ENCODE measurements around the gene IL19. TPM values are rescaled to one million over a fixed set of nuclear protein-coding genes. Genes with fewer than 3 reads are reported as not detected.

IL19 gene
- total and polyA plus RNA-seq, 2 donors (not counting 3 experiments of a cell fraction or from before 2014, with no cell fraction given) = not detected

DNA sequence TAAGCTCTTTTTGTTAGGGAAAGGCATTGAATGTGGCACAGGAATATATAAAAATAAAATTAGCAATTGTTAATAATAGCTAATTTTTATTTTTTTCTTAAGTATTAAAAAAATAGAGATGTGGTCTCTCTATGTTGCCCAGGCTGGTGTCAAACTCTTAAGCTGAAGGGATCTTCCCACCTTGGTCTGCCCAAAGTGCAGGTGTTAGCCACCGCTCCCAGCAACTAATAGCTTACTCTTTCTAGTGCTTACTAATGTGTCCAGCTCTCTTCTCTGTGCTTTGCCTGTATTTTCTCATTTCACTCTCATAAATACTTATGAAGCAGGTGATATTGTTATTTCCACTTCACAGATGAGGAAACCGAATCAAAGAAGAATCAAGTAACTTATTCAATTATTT, 113.3 kb downstream of the IL19 start:
- no peaks in the 10 kb centered on the region for H3K9me1 ChIP-seq (replicated peaks; ENCODE audit: control insufficient read depth, extremely low read depth, insufficient read depth, low read length)
- no peaks in the 10 kb centered on the region for H3K4me1 ChIP-seq (ENCODE audit: control insufficient read depth, extremely low read depth, insufficient read depth, low read length)
- no peak overlapping the region for H2AFZ ChIP-seq (ENCODE audit: low read depth, low read length)
- ChIA-PET CTCF (interaction anchor here (1.2 to 2.2 kb wide), 3 partner anchors 12 to 135 kb away, joined by 3 to 9 read pairs (median 5); no protein-coding TSS in a partner anchor), POLR2A (interaction anchor here (1.2 kb wide), 1 partner anchor 11 kb away, joined by 3 read pairs; no protein-coding TSS in a partner anchor)
- dilution Hi-C loops (cut with MboI; ENCODE audit: extremely low pct_ligation_motif_present, low sequenced_read_pairs) (no loop called here), intact Hi-C loops (cut with micrococcal nuclease) (no loop called here)
- H3K27me3 ChIP-seq (ENCODE audit: control insufficient read depth in 2 of 2, insufficient read depth in 2 of 2, low read length in 2 of 2) = peaks cover 8% of the 10 kb centered on the region in 2 experiments
- H3K79me2 ChIP-seq (ENCODE audit: control insufficient read depth, insufficient read depth, low read length) = no peaks in the 10 kb centered on the region
- H3K4me2 ChIP-seq (ENCODE audit: insufficient read depth, low read length) = no peak overlapping the region
- no peak overlapping the region for H3K9ac ChIP-seq (replicated peaks; ENCODE audit: extremely low read depth, insufficient read depth, low read length)
- H3K27ac ChIP-seq (ENCODE audit: insufficient read depth, low read depth, low read length) = no peak overlapping the region
- no peaks in the 10 kb centered on the region for H3K9me3 ChIP-seq (replicated peaks; ENCODE audit: control insufficient read depth, insufficient read depth, low read length)
- no peaks in the 10 kb centered on the region for H3K36me3 ChIP-seq (ENCODE audit: control insufficient read depth in 2 of 2, extremely low read depth in 1 of 2, insufficient read depth in 2 of 2, low read length in 2 of 2)
- FAIRE-seq = no peak
- no TSS peak for BruUV-seq (replicated peaks)
- TF ChIP-seq POLR2AphosphoS5 (IDR thresholded peaks at IDR 0.05; ENCODE audit: insufficient read depth, low read depth, low read length) = no peak
- TF ChIP-seq, protein P1, sequence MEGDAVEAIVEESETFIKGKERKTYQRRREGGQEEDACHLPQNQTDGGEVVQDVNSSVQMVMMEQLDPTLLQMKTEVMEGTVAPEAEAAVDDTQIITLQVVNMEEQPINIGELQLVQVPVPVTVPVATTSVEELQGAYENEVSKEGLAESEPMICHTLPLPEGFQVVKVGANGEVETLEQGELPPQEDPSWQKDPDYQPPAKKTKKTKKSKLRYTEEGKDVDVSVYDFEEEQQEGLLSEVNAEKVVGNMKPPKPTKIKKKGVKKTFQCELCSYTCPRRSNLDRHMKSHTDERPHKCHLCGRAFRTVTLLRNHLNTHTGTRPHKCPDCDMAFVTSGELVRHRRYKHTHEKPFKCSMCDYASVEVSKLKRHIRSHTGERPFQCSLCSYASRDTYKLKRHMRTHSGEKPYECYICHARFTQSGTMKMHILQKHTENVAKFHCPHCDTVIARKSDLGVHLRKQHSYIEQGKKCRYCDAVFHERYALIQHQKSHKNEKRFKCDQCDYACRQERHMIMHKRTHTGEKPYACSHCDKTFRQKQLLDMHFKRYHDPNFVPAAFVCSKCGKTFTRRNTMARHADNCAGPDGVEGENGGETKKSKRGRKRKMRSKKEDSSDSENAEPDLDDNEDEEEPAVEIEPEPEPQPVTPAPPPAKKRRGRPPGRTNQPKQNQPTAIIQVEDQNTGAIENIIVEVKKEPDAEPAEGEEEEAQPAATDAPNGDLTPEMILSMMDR (IDR thresholded peaks at IDR 0.05; ENCODE audit: extremely low read depth in 1 of 2, insufficient read depth in 1 of 2, low read depth in 1 of 2, low read length in 2 of 2) = no peak
- TF ChIP-seq FOS (IDR thresholded peaks at IDR 0.05; ENCODE audit: borderline replicate concordance, insufficient read depth, low read length) = no peak
- TF ChIP-seq MYC (IDR thresholded peaks at IDR 0.05; ENCODE audit: low read depth, low read length) = no peak
- TF ChIP-seq GATA2 (IDR thresholded peaks at IDR 0.05; ENCODE audit: insufficient read depth, insufficient read length, low read depth, low read length) = no peak
- TF ChIP-seq EZH2 (IDR thresholded peaks at IDR 0.05; ENCODE audit: borderline replicate concordance, low read depth, low read length, severe bottlenecking) = no peak
- TF ChIP-seq, protein P2, sequence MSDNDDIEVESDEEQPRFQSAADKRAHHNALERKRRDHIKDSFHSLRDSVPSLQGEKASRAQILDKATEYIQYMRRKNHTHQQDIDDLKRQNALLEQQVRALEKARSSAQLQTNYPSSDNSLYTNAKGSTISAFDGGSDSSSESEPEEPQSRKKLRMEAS (IDR thresholded peaks at IDR 0.05; ENCODE audit: insufficient read depth, insufficient read length) = no peak
- no peak for TF ChIP-seq POLR2A (IDR thresholded peaks at IDR 0.05; ENCODE audit: low read depth, low read length)
- TF ChIP-seq JUN (IDR thresholded peaks at IDR 0.05; ENCODE audit: borderline replicate concordance, insufficient read depth, insufficient read length, low read depth) = no peak
- no peak for DNase-seq (ENCODE audit: low read depth, low spot score)
- H3K4me3 ChIP-seq (replicated peaks in 1 of 3; ENCODE audit: insufficient read depth in 1 of 3, low read depth in 1 of 3, low read length in 3 of 3) = no peak overlapping the region
- H4K20me1 ChIP-seq (replicated peaks; ENCODE audit: control insufficient read depth, extremely low read depth, insufficient read depth, low read length) = no peaks in the 10 kb centered on the region

All from endothelial cell of umbilical vein (primary cell).